Activated CD8-positive, alpha-beta memory T cell treated with anti-CD3 and anti-CD28 coated beads, Interleukin-2, amount 50 U/mL, for 48 hours (primary cell): Measurements from ENCODE around the gene PCED1B.
"Not testable (repeated sequence)": the region's sequence is repeated elsewhere in the genome, so short reads cannot be mapped to it uniquely, and the experiment has no call there.

Experiments used
- DNase-seq: peaks from one replicate; pipeline ENCODE4 v3.0.0-alpha.2; 2020

The PCED1B gene

GRCh38 chr12:47095446-47096236, 16.2 kb downstream of the PCED1B start:
- no peak for DNase-seq

GRCh38 chr12:47097276-47097896, 18.0 kb downstream of the PCED1B start:
- DNase-seq: no peak

- DNase-seq: no peak
These were observed 18.7 kb downstream of the PCED1B start for GRCh38 chr12:47098099-47098498.

GRCh38 chr12:47099610-47100009, 20.2 kb downstream of the PCED1B start:
- no peak for DNase-seq

GRCh38 chr12:47100160-47100559, 20.7 kb downstream of the PCED1B start:
- DNase-seq: no peak

GRCh38 chr12:47102406-47102805, 23.0 kb downstream of the PCED1B start:
- no peak for DNase-seq

- no peak for DNase-seq
These were observed 23.6 kb downstream of the PCED1B start for GRCh38 chr12:47102845-47103651.

GRCh38 chr12:47105914-47106674, 26.7 kb downstream of the PCED1B start:
- DNase-seq: no peak

- no peak for DNase-seq
These were observed 28.0 kb downstream of the PCED1B start for GRCh38 chr12:47107446-47107845.

GRCh38 chr12:47107926-47108325, 28.5 kb downstream of the PCED1B start:
- DNase-seq: no peak

GRCh38 chr12:47110011-47110541, 30.7 kb downstream of the PCED1B start:
- DNase-seq: no peak

GRCh38 chr12:47110718-47111391, 31.4 kb downstream of the PCED1B start:
- DNase-seq: no peak

- no peak for DNase-seq
These were observed 32.0 kb downstream of the PCED1B start for GRCh38 chr12:47111392-47111778.

GRCh38 chr12:47111854-47112253, 32.4 kb downstream of the PCED1B start:
- no peak for DNase-seq

- no peak for DNase-seq
These were observed 33.3 kb downstream of the PCED1B start for GRCh38 chr12:47112679-47113078.

GRCh38 chr12:47114481-47114892, 35.1 kb downstream of the PCED1B start:
- no peak for DNase-seq

- not testable (repeated sequence) for DNase-seq
These were observed 37.9 kb downstream of the PCED1B start for GRCh38 chr12:47117305-47117704.

GRCh38 chr12:47120736-47121135, 41.3 kb downstream of the PCED1B start:
- no peak for DNase-seq

GRCh38 chr12:47121146-47121545, 41.7 kb downstream of the PCED1B start:
- DNase-seq: no peak

- DNase-seq: no peak
These were observed 43.2 kb downstream of the PCED1B start for GRCh38 chr12:47122602-47123001.

- no peak for DNase-seq
These were observed 44.3 kb downstream of the PCED1B start for GRCh38 chr12:47123730-47124129.

GRCh38 chr12:47124451-47124850, 45.0 kb downstream of the PCED1B start:
- DNase-seq: no peak
